B cell (primary cell): ENCODE data around the gene LAMC3. TPM values are rescaled to one million over a fixed set of nuclear protein-coding genes. Genes with fewer than 3 reads are reported as not detected.

Source experiments
- ATAC-seq: fragments of 200-7000 bp; cut with Tn5 transposase; one replicate; pipeline ENCODE4 v1.10.0; 2021; ENCODE audit warnings: low read depth, mild to moderate bottlenecking, moderate number of reproducible peaks, moderate library complexity
- CTCF ChIA-PET: fragments of 350-600 bp; sonication (Branson Sonifier 250); formaldehyde crosslinking; loops from one replicate; lab custom pipeline; 2021; ENCODE audit warnings: antibody characterized with exemption, inconsistent platforms; lab: Charles Lee
- POLR2A ChIA-PET: fragments of 350-600 bp; sonication (Branson Sonifier 250); formaldehyde crosslinking; loops from one replicate; lab custom pipeline; 2021; ENCODE audit warnings: antibody characterized with exemption; lab: Charles Lee
- DNase-seq: peaks from one replicate; pipeline ENCODE4 v3.0.0; 2013
- H2AFZ ChIP-seq: 2 replicates; pipeline ENCODE4 v1.6.1; 2012; ENCODE audit warnings: mild to moderate bottlenecking, low read depth, low read length; ENCODE audit not compliant: insufficient read depth, poor library complexity, severe bottlenecking
- H3K27ac ChIP-seq, 2 donors: 1 replicate in 1 of 2; 2 replicates in 1 of 2; pipeline ENCODE4 v1.5.1; 2012 to 2013; ENCODE audit warnings: low read length in 2 of 2, mild to moderate bottlenecking in 2 of 2, moderate library complexity in 1 of 2
- H3K27me3 ChIP-seq, 4 experiments: fragments of 200-600 bp in 1 of 4; sonication (generic) in 1 of 4; replicated peaks in 1 of 4; 1 replicate in 2 of 4; 2 replicates in 2 of 4; pipeline versions ENCODE4 v1.6.1 to v1.7.0; 2013 to 2016; ENCODE audit warnings: low read length in 3 of 4, mild to moderate bottlenecking in 2 of 4, mixed read lengths in 1 of 4, moderate library complexity in 1 of 4; ENCODE audit not compliant: insufficient read depth in 4 of 4, control insufficient read depth in 3 of 4; ENCODE audit errors: control extremely low read depth in 1 of 4
- H3K36me3 ChIP-seq, 2 experiments: replicated peaks in 1 of 2; 1 replicate in 1 of 2; 2 replicates in 1 of 2; pipeline versions ENCODE4 v1.6.1 to v1.7.1; 2013; ENCODE audit warnings: low read length in 1 of 2; ENCODE audit not compliant: insufficient read depth in 2 of 2, control insufficient read depth in 1 of 2; ENCODE audit errors: control extremely low read depth in 1 of 2, extremely low read depth in 1 of 2
- H3K4me1 ChIP-seq, 2 donors: fragments of 200-600 bp in 1 of 2; sonication (generic) in 1 of 2; 1 replicate in 1 of 2; 2 replicates in 1 of 2; pipeline versions ENCODE4 v1.5.1 to v1.6.1; 2013 to 2017; ENCODE audit warnings: low read length in 2 of 2; ENCODE audit not compliant: control insufficient read depth in 2 of 2, insufficient read depth in 2 of 2
- H3K4me2 ChIP-seq: replicated peaks from 2 replicates; pipeline ENCODE3; 2012; ENCODE audit warnings: mild to moderate bottlenecking, low read depth, low read length; ENCODE audit not compliant: poor library complexity, severe bottlenecking
- H3K4me3 ChIP-seq, 5 experiments: fragments of 200-600 bp in 1 of 5; sonication (generic) in 1 of 5; 1 replicate in 3 of 5; 2 replicates in 2 of 5; pipeline versions ENCODE4 v1.5.1 to v1.7.0; 2011 to 2016; ENCODE audit warnings: low read length in 4 of 5, mild to moderate bottlenecking in 4 of 5, low read depth in 2 of 5, control low read depth in 1 of 5, moderate library complexity in 1 of 5; ENCODE audit not compliant: insufficient read depth in 1 of 5; ENCODE audit errors: control extremely low read depth in 1 of 5, extremely low read depth in 1 of 5
- H3K79me2 ChIP-seq: fragments of 200-600 bp; sonication (generic); one replicate; pipeline ENCODE4 v1.6.0; 2016; ENCODE audit warnings: low read length; ENCODE audit not compliant: control insufficient read depth, insufficient read depth
- H3K9ac ChIP-seq: fragments of 200-600 bp; sonication (generic); 2 replicates; pipeline ENCODE4 v1.6.1; 2017; ENCODE audit warnings: mild to moderate bottlenecking, low read length, moderate library complexity
- H3K9me3 ChIP-seq, 3 donors: one replicate each; pipeline versions ENCODE4 v1.6.1 to v1.7.1; 2013; ENCODE audit warnings: low read length in 2 of 3; ENCODE audit not compliant: control insufficient read depth in 2 of 3, insufficient read depth in 1 of 3; ENCODE audit errors: control extremely low read depth in 1 of 3
- H4K20me1 ChIP-seq: 2 replicates; pipeline ENCODE4 v1.6.0; 2012; ENCODE audit warnings: mild to moderate bottlenecking, low read length; ENCODE audit not compliant: insufficient read depth, control insufficient read depth, poor library complexity, severe bottlenecking
- H3K27ac Mint-ChIP-seq: one replicate; pipeline ENCODE4 v1.8.0; 2021; ENCODE audit warnings: mixed read lengths
- H3K27me3 Mint-ChIP-seq: one replicate; pipeline ENCODE4 v1.8.0; 2021; ENCODE audit warnings: mixed read lengths
- H3K4me1 Mint-ChIP-seq: one replicate; pipeline ENCODE4 v1.8.0; 2021; ENCODE audit warnings: mixed read lengths
- H3K4me3 Mint-ChIP-seq: one replicate; pipeline ENCODE4 v1.8.0; 2021; ENCODE audit warnings: mixed read lengths
- H3K9me3 Mint-ChIP-seq: one replicate; pipeline ENCODE4 v1.8.0; 2022; ENCODE audit warnings: mixed read lengths; ENCODE audit not compliant: insufficient read depth
- CTCF ChIP-seq: fragments of 200-600 bp; IDR thresholded peaks from one replicate; pipeline ENCODE4 v1.8.0; 2022; ENCODE audit warnings: antibody characterized with exemption, mild to moderate bottlenecking
- EZH2 ChIP-seq: IDR thresholded peaks from 2 replicates; pipeline ENCODE4 v1.6.1; 2012; ENCODE audit warnings: borderline replicate concordance, low read depth, mild to moderate bottlenecking, moderate library complexity, low read length; ENCODE audit not compliant: insufficient read depth, poor library complexity, severe bottlenecking
- WGBS: methylation state at CpG from one replicate; pipeline ENCODE4 v1.1.5; 2013; ENCODE audit warnings: missing lambda C conversion rate; ENCODE audit not compliant: insufficient coverage; 5-methylcytosine and 5-hydroxymethylcytosine counted together
- intact Hi-C: fragments of 100-400 bp; cut with micrococcal nuclease; formaldehyde crosslinking; loops from one replicate; pipeline ENCODE4 v1.10.0; 2022
- polyA plus RNA-seq: library from polyadenylated mRNA; depleted of rRNA; stranded (reverse); fragments of >200 nt; gene quantifications from 2 replicates; pipeline ENCODE4 v1.2.3, GENCODE V29; 2012
- total RNA-seq, 2 donors: library from RNA; stranded (reverse); fragments of 120-200 nt in 1 of 2; gene quantifications; 1 replicate in 1 of 2; 2 replicates in 1 of 2; pipeline versions ENCODE4 v1.2.3 to v1.2.4, GENCODE V29; 2013 to 2022

The LAMC3 gene
- total and polyA plus RNA-seq, 2 donors (not counting 1 experiment from before 2014, with no cell fraction given), result 0.25 to 0.45 TPM

- no peaks in the 10 kb centered on the region for H3K9me3 ChIP-seq
- no peak overlapping the region for H3K27ac ChIP-seq
- ChIA-PET CTCF (no interaction called here), POLR2A (no interaction called here)
- no peaks in the 10 kb centered on the region for H3K4me1 ChIP-seq
- no peak overlapping the region for H3K4me3 ChIP-seq
- H3K27ac Mint-ChIP-seq, result no peak overlapping the region
- no peaks in the 10 kb centered on the region for H3K4me1 Mint-ChIP-seq
- no peak overlapping the region for H2AFZ ChIP-seq
- no peak overlapping the region for H3K4me2 ChIP-seq
- no peak overlapping the region for H3K9ac ChIP-seq
- H3K27me3 Mint-ChIP-seq, result no peaks in the 10 kb centered on the region
- intact Hi-C loops, result no loop called here
- no peaks in the 10 kb centered on the region for H3K36me3 ChIP-seq
- H3K79me2 ChIP-seq, result no peaks in the 10 kb centered on the region
- no peaks in the 10 kb centered on the region for H3K9me3 Mint-ChIP-seq
- DNase-seq, result no peak
- WGBS, result 92% methylated on average over 12 of the region's 15 CpGs
- no peaks in the 10 kb centered on the region for H4K20me1 ChIP-seq
- H3K27me3 ChIP-seq, result no peaks in the 10 kb centered on the region
- TF ChIP-seq CTCF (no peak), EZH2 (no peak)
- no peak overlapping the region for H3K4me3 Mint-ChIP-seq
- no peak for ATAC-seq
Measured at GRCh38 chr9:131076347-131077195, 67.6 kb downstream of the LAMC3 start.
